A549 (cell line): ENCODE results near the gene DMC1.

Source experiments
- CBX8 ChIP-seq: fragments of 200-600 bp; sonication (generic); IDR thresholded peaks from 2 replicates; pipeline ENCODE4 v1.6.1; 2016
- CTCF ChIP-seq: fragments of >200 bp; sonication (Bioruptor Twin); formaldehyde crosslinking; IDR thresholded peaks from 3 replicates; pipeline ENCODE4 v1.5.1; 2016
- EP300 ChIP-seq, 2 experiments: fragments of >200 bp; sonication (Bioruptor Twin); formaldehyde crosslinking; IDR thresholded peaks; 2 replicates in 1 of 2; 3 replicates in 1 of 2; pipeline ENCODE4 v1.6.1; 2016 to 2017
- HMGXB4 ChIP-seq: fragments of 250-450 bp; sonication (Bioruptor Pico); IDR thresholded peaks from 2 replicates; pipeline ENCODE4 v1.5.0; 2021; ENCODE audit warnings: mild to moderate bottlenecking, moderate library complexity, borderline replicate concordance
- JUN ChIP-seq, 2 experiments: fragments of >200 bp; sonication (Bioruptor Twin); formaldehyde crosslinking; IDR thresholded peaks; 2 replicates in 1 of 2; 3 replicates in 1 of 2; pipeline ENCODE4 v1.6.1; 2016 to 2017
- MAX ChIP-seq: IDR thresholded peaks from 2 replicates; pipeline ENCODE4 v1.6.1; 2012
- POLR2A ChIP-seq: IDR thresholded peaks from 2 replicates; pipeline ENCODE4 v1.6.1; 2012; ENCODE audit warnings: mild to moderate bottlenecking, low read length
- RCOR1 ChIP-seq: fragments of 150-350 bp; IDR thresholded peaks from 2 replicates; pipeline ENCODE4 v1.6.1; 2014; ENCODE audit warnings: antibody characterized with exemption, low read length, low read depth
- RFX5 ChIP-seq: fragments of 450-650 bp; IDR thresholded peaks from 2 replicates; pipeline ENCODE4 v1.7.1; 2014; ENCODE audit warnings: antibody characterized with exemption, mild to moderate bottlenecking, moderate library complexity
- SMC3 ChIP-seq: fragments of >200 bp; sonication (Bioruptor Twin); formaldehyde crosslinking; IDR thresholded peaks from 3 replicates; pipeline ENCODE4 v1.6.1; 2018; ENCODE audit warnings: inconsistent platforms
- SREBF2 ChIP-seq: fragments of 450-650 bp; IDR thresholded peaks from 2 replicates; pipeline ENCODE4 v1.6.1; 2014; ENCODE audit warnings: mild to moderate bottlenecking, moderate library complexity

GRCh38 chr22:38578505-38578904, 8.5 kb upstream of the DMC1 start:
- TF ChIP-seq CTCF (no peak), POLR2A (no peak), HMGXB4 (CRISPR knock-in tag) (no peak), EP300 (IDR thresholded peaks at IDR 0.05) (no peak), RCOR1 (no peak), SMC3 (no peak), RFX5 (no peak), JUN (IDR thresholded peaks at IDR 0.05) (no peak), SREBF2 (no peak), CBX8 (no peak), MAX (no peak)
